ENCODE measurements around the gene FUZ.

Gene FUZ

DNA sequence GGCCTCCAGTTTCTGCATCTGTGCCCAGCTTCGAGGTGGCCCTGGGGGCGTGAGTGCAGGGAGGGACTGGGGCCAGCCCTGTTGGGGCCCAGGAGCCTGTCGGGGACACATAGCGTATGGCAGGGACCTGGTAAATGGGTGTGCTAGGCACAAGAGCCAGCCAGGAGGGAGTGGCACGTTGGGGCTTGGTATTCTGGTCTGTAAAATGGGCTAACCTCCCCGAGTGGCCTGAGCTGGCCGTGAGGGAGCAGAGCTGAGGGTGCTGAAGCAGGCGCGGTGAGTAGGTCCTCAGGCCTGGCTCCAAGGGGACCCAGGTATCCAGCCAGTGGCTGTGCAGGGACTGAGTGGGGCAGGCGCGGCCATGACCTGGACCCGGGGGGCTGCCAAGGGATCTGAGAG, 42.2 kb upstream of the FUZ start:
- Mint-ChIP-seq H3K36me3 (ENCODE audit: low read depth) (peaks cover 18% of the 10 kb centered on the region), H3K9me3 (no peaks in the 10 kb centered on the region), H3K27me3 (no peaks in the 10 kb centered on the region), H3K27ac (peak overlapping the region; percentile 22), H3K4me3 (no peak overlapping the region), H3K4me1 (peaks cover 26% of the 10 kb centered on the region)
- DNase-seq (no peak), ATAC-seq (no peak)

DNA sequence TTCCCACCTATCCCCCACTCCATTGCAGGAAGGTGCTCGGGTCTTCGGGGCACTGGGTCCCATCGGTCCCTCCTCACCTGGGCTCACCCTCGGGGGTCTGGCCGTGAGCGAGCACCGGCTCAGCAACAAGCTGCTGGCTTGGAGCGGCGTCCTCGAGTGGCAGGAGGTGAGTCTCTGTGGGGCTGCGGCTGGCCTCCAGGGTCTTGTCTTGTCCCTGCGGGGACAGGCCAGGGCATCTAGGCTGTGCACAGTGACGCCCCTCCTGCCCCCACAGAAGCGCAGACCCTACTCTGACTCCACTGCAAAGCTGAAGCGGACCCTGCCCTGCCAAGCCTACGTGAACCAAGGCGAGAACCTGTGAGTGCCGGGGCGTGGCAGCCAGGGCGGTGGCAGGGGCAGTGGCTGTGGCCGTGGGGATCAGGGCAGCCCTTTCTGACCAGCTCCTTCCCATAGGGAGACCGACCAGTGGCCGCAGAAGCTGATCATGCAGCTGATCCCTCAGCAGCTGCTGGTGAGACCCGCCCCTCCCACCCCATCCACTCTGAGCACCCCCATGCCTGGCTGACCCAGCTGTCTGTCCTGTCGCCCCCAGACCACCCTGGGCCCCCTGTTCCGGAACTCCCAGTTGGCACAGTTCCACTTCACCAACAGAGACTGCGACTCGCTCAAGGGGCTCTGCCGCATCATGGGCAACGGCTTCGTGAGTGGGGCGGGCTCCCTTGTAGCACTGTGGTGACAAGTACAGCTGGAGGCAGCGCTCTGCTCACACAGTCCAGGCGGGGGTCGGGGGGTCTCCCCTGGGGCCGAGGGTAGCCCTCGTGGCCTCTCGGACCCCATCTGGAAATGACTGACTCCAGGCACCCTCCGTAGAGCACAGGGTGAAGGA, 41.5 kb upstream of the FUZ start:
- Mint-ChIP-seq H3K27ac (no peak overlapping the region), H3K27me3 (no peaks in the 10 kb centered on the region), H3K9me3 (peaks cover 5% of the 10 kb centered on the region), H3K4me3 (no peak overlapping the region), H3K4me1 (peaks cover 32% of the 10 kb centered on the region), H3K36me3 (ENCODE audit: low read depth) (peaks cover 15% of the 10 kb centered on the region)
- ATAC-seq (no peak), DNase-seq (no peak)

DNA sequence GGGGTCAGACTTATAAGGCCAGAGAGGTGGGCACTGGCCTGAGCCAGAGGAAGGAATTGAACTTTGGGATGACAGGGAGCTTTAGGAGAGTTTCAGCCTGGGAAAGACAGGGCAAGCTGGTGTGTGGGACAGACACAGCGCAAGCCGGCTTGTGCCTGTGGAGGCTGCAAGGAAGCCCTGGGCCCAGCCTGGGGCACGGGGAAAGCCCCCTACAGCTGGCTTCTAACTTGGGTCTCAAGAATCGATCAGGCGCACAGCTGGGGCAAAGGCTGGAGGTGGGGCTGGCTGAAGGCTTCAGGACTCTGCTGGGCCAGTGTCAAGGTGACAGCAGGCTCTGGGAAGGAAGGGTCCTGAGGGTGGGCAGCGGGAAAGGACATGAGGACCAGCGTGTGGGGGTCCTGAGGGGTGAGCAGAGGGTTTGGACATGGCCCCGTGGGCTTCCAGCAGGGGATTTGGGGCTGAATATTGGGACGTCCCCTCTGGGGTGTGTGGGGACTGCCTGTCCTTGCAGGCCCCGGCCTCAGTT, 40.8 kb upstream of the FUZ start:
- no peak for DNase-seq
- Mint-ChIP-seq H3K36me3 (ENCODE audit: low read depth) (peaks cover 16% of the 10 kb centered on the region), H3K4me1 (peaks cover 38% of the 10 kb centered on the region), H3K27me3 (no peaks in the 10 kb centered on the region), H3K27ac (no peak overlapping the region), H3K9me3 (peaks cover 9% of the 10 kb centered on the region), H3K4me3 (no peak overlapping the region)
- no peak for ATAC-seq

DNA sequence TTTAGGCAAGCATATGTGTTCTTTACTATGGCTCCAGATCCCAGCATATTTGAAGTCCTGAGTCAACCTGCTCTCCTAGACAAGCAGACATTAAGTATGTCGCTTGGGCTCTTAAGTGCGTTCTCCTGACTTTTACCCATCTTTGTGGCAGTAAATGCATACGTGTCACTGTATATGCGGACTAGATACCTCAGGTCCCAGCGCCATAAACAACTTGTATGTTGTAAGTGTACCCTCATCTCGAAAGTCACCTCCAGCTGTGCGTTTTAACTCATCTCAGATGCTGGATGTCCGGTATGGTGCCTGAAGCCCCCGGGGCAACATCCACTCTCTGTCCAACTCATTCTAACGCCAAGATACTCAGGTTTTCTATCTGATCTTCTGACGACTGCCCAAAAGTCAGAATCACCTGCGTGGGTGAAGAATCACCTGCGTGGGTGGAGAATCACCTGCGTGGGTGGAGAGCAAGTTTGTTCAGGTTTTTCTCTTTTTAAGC, 39.6 kb upstream of the FUZ start:
- Mint-ChIP-seq H3K27me3 (no peaks in the 10 kb centered on the region), H3K36me3 (ENCODE audit: low read depth) (peaks cover 15% of the 10 kb centered on the region)

DNA sequence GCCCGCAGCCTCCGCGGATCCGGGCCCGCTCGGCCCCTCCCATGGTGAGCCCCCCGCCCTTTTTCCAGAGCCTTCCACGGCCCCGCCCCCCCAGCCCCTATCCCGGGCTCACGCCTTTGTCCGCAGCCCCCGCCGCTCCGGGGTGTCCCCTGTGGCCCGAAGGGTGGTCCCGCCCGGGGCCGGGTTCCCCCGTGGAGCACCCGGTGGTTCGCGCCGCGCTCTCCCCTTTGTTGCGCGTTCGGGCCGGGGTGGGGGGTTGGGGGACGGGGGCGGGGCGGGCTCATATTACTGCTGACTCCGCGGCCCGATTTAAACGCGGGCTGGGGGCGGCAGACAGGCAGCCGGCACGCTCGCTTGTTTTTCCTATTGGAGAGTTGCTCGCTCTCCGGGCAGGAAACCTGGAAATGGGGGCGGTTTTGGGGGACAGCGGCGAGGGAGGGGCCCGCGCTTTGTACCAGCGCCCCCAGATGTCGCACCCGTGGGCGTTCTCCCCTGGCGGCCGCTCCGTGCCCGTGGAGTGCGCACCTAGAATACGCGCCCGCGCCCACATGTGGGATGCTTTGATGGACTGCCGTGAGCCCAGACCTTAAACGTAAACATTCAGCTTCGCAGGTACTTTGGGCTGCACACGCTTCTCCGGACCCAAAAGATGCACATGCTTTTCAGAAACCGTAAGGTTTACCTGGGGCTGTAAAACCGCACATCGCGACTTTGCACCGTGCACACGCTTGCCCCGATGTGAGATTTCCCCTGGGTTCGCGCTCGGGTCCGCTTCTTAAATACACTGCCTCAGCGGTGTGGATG, 38.6 kb upstream of the FUZ start:
- DNase-seq (no peak), ATAC-seq (no peak)
- Mint-ChIP-seq H3K9me3 (peaks cover 9% of the 10 kb centered on the region), H3K27me3 (no peaks in the 10 kb centered on the region), H3K4me3 (peak overlapping the region; percentile 79), H3K4me1 (peaks cover 49% of the 10 kb centered on the region), H3K36me3 (ENCODE audit: low read depth) (peaks cover 12% of the 10 kb centered on the region), H3K27ac (peak overlapping the region; percentile 75)

More for the DNA sequence above, 39.6 kb upstream of the FUZ start:
- no peak for DNase-seq
- Mint-ChIP-seq H3K27ac (peak overlapping the region; percentile 75), H3K9me3 (peaks cover 9% of the 10 kb centered on the region), H3K4me1 (peaks cover 49% of the 10 kb centered on the region), H3K4me3 (peak overlapping the region; percentile 79)
- no peak for ATAC-seq

DNA sequence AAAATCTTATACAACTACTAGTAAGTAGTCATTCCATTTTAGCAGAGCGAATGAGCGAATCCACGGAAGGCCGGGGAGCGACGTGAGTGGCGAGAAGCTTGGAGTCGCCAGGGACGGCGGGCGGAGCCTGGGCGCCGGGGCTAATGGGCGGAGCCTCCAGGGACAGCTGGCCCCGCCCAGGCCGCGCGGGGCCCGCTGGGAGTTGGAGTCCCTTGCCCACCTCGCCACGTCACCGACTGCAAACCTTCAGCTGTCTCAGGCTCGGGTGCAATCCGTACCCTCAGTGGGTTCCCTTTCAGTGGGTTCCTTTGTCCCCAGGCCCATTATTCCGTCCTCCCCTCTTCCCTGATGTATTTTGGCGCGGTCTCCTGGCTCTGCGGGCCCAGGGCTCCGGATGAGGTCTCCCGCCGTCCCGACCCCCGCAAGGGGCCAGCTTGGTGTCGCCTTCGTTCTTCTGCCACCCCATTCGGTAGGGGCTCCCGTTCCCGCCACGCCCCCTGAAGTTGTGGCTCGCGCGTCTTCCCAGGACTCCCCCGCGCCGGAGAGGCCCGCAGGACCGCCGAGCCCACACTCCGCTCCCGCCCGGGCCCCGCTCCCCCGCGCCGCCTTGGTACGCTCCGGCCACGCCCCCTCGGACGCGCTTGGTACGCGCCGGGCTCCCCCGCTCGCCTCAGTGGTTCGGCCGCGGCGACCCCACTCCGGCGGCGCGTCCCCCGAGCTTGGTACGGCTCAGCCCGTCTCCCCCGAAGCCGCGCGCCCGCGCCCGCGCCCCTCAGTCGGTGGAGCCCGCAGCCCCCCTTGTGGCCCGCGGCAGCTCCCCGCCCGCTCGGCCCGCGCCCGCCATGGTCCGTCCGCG, 37.6 kb upstream of the FUZ start, which contains the start of gene PTOV1:
Gene PTOV1 (plus strand): TSS at position 673 of the 856 bp plus-strand sequence.
- DNase-seq (peak; percentile 93), ATAC-seq (peak; percentile 81)
- Mint-ChIP-seq H3K4me3 (peak within 1 kb of the TSS; percentile 84), H3K4me1 (peaks cover 49% of the 10 kb centered on the region), H3K27me3 (no peaks in the 10 kb centered on the region), H3K36me3 (ENCODE audit: low read depth) (peaks cover 12% of the 10 kb centered on the region), H3K9me3 (peaks cover 9% of the 10 kb centered on the region), H3K27ac (peak within 1 kb of the TSS; percentile 89)

DNA sequence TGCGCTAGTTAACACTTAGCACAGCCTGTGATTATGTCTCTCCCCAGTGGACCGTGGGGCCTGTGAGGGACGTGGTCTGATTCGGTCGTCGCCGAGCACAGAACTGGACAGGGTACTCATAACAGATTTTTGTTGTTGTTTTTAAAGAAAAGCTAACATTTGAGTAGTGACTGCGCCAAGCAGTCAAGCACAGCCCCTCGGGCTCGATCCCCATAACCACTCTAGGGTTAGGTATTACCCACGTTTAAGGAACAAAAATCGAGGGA, 37.1 kb upstream of the FUZ start:
- DNase-seq (no peak), ATAC-seq (no peak)
- peaks cover 7% of the 10 kb centered on the region for H3K36me3 Mint-ChIP-seq (ENCODE audit: low read depth)
- peak overlapping the region; percentile 84 for H3K4me3 Mint-ChIP-seq
- no peak overlapping the region for H3K27ac Mint-ChIP-seq
- peaks cover 49% of the 10 kb centered on the region for H3K4me1 Mint-ChIP-seq
- H3K9me3 Mint-ChIP-seq = peaks cover 9% of the 10 kb centered on the region
- no peaks in the 10 kb centered on the region for H3K27me3 Mint-ChIP-seq

DNA sequence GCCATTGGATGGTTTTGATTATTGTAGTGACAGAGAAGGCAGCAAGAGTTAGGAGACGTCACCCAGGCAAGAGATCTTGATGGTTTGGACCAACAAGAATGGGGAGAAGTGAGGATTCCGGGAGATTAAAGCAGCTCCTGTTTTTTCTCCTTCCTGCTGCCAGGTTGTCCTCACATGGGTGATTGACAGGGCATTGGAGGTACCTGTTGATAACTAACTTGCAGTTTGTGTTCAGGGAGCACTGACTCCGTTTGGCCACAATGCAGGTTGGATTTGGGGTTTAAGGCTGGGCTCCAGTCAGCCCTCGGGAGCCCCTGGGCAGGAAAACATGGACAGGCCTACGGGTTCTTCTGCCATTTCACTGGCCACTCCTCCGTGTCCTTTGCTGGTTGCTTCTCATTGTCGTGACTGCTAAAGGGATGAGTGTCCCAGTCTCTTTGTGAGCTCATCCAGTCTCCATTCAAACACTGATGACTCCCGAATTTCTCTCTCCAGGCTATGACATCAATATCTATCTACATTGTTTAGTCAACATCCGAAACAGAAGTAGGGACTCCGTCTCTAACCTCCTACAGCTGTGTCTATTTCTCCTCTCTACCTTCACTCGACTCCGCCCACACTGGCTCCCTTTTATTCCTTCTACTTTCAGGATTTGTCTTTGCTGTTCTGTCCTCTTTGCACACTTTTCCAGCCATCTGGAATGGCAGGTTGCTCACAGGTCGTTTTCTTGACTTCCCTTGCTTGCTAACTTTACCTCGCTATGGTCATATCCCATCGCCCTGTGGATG, 36.5 kb upstream of the FUZ start:
- DNase-seq = no peak
- H3K36me3 Mint-ChIP-seq (ENCODE audit: low read depth) = peaks cover 7% of the 10 kb centered on the region
- no peak for ATAC-seq

DNA sequence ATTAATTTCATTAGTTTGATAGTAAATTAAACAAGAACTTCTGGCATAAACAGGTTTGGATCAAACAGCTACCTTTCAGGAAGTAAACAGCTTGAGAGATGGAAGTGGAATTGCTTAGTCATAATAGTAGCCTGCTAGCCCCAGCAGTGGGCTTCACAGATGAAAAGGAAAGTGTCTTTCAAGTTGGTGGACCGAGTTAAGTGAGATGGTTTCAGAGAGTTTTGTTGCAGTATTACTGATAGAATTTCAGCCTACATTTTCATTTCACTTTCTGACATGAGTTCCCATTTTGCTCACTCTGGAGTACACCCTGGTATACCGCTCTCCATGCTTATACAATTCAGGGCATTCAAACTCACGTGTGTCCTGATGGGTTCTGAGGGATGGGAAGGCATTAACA, 35.8 kb upstream of the FUZ start:
- H3K27me3 Mint-ChIP-seq = no peaks in the 10 kb centered on the region
- H3K27ac Mint-ChIP-seq = peak overlapping the region; percentile 72
- H3K36me3 Mint-ChIP-seq (ENCODE audit: low read depth) = peaks cover 7% of the 10 kb centered on the region
- H3K4me3 Mint-ChIP-seq = peak overlapping the region; percentile 60
- ATAC-seq = no peak
- DNase-seq = no peak
- H3K9me3 Mint-ChIP-seq = peaks cover 9% of the 10 kb centered on the region
- H3K4me1 Mint-ChIP-seq = peaks cover 49% of the 10 kb centered on the region

More for the DNA sequence above, 36.5 kb upstream of the FUZ start:
- peak overlapping the region; percentile 84 for H3K4me3 Mint-ChIP-seq
- H3K4me1 Mint-ChIP-seq = peaks cover 49% of the 10 kb centered on the region
- H3K27me3 Mint-ChIP-seq = no peaks in the 10 kb centered on the region
- peak overlapping the region; percentile 72 for H3K27ac Mint-ChIP-seq
- H3K9me3 Mint-ChIP-seq = peaks cover 9% of the 10 kb centered on the region

DNA sequence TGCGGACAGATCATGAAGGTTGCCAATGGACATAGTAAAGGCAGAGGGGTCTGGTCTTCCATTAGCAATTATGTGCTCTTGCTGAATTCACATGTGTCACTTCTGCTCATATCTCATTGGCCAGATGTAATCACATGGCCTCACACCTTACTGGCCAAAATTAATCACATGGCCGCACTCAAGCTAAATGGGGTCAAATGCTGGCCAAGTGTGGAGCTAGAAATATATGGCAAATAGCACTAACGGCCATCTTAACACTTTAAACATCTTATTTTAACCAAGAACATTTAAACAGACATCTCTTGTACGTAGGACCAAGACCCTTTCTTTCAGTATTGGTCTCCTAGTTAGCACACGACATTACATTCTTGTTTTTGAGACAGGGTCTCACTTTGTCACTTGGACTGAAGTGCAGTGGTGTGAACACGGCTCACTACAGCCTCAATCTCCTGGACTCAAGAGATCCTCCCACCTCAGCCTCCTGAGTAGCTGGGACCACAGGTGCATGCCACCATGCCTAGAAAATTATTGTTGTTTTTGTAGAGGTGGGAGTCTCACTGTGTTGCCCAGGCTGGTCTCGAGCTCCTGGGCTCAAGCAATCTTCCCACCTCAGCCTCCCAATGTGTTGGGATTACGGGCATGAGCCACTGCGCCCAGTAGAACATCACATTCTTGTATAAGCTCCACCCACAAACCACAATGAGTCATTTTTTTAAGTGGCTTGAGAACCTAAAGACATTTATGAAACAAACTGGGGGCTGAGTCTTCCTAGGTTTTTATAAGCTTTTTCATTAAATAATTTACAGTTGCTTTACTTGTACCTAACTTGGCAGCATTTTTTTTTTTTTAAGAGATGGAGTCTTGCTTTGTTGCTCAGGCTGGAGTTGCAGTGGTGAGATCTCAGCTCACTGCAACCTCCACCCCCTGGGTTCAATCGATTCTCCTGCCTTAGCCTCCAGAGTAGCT, 34.9 kb upstream of the FUZ start:
- H3K4me3 Mint-ChIP-seq = no peak overlapping the region
- H3K27ac Mint-ChIP-seq = peak overlapping the region; percentile 46
- no peaks in the 10 kb centered on the region for H3K27me3 Mint-ChIP-seq
- peaks cover 9% of the 10 kb centered on the region for H3K9me3 Mint-ChIP-seq
- peaks cover 7% of the 10 kb centered on the region for H3K36me3 Mint-ChIP-seq (ENCODE audit: low read depth)
- ATAC-seq (no peak), DNase-seq (no peak)
- H3K4me1 Mint-ChIP-seq = peaks cover 41% of the 10 kb centered on the region

DNA sequence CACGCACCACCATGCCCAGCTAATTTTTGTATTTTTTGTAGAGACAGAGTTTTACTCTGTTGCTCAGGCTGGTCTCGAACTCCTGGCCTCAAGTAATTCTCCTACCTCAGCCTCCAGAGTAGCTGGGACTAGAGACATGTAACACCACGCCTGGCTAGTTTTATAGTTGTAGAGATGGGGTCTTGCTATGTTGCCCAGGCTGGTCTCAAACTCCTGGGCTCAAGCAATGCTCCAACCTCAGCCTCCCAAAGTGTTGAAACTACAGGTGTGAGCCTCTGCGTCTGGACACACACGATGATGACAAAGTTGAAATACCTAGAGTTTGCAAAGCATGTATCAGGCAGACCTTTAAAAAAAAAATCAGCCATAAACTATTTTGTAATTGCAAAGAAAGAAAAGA, 33.3 kb upstream of the FUZ start:
- no peaks in the 10 kb centered on the region for H3K27me3 Mint-ChIP-seq
- no peak overlapping the region for H3K4me3 Mint-ChIP-seq
- H3K36me3 Mint-ChIP-seq (ENCODE audit: low read depth) = peaks cover 2% of the 10 kb centered on the region
- no peak overlapping the region for H3K27ac Mint-ChIP-seq
- peaks cover 28% of the 10 kb centered on the region for H3K4me1 Mint-ChIP-seq
- peaks cover 9% of the 10 kb centered on the region for H3K9me3 Mint-ChIP-seq
- DNase-seq = no peak
- ATAC-seq = no peak

DNA sequence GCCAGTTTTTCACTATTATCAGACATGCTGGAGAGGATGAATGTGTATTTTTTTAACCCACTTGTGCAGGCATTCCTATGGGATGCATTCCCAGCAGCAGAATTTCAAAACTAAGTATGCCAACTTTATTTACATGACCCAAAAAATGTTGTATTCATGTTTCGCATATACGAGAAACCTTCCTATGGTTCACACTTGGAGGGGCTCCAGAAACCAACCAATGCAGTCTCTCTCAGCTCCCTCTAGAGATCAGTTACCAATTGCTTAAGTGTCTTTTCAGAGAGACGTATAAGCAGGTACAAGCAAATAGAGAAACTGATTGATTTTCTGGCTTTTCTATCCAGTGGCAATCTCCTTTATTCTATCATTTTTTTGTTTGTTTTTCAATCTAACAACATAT, 32.3 kb upstream of the FUZ start:
- no peak for DNase-seq
- peaks cover 25% of the 10 kb centered on the region for H3K4me1 Mint-ChIP-seq

More for the DNA sequence above, 32.3 kb upstream of the FUZ start:
- Mint-ChIP-seq H3K27me3 (no peaks in the 10 kb centered on the region), H3K27ac (no peak overlapping the region), H3K9me3 (peaks cover 9% of the 10 kb centered on the region), H3K4me3 (no peak overlapping the region), H3K36me3 (ENCODE audit: low read depth) (peaks cover 5% of the 10 kb centered on the region)
- ATAC-seq = no peak

Measured in activated naive CD8-positive, alpha-beta T cell treated with anti-CD3 and anti-CD28 coated beads, Interleukin-2, amount 50 U/mL, for 24 hours (primary cell).